Small intestine (tissue), 7 donors: ENCODE data around the gene TRAF3. TPM values are rescaled to one million over a fixed set of nuclear protein-coding genes. Genes with fewer than 3 reads are reported as not detected.
A peak's percentile ranks its signal among the peaks of the same experiment; 100 is the strongest.

Experiments
- DNase-seq, 2 donors: peaks; one replicate each; pipeline versions ENCODE4 v3.0.0 to v3.0.0-alpha.2; 2013
- FAIRE-seq: peaks from 2 replicates; lab custom pipeline; 2012; peaks lifted over from hg19 to GRCh38; lab: Jason Lieb, UNC
- H3K27ac ChIP-seq, 3 donors: one replicate each; pipeline ENCODE4 v1.5.1; 2013; ENCODE audit warnings: low read length in 2 of 3, mild to moderate bottlenecking in 2 of 3, control low read depth in 1 of 3, inconsistent platforms in 1 of 3, low read depth in 1 of 3, moderate library complexity in 1 of 3
- H3K27me3 ChIP-seq, 3 donors: one replicate each; pipeline ENCODE4 v1.6.1; 2013; ENCODE audit warnings: low read length in 3 of 3, inconsistent platforms in 1 of 3; ENCODE audit not compliant: control insufficient read depth in 3 of 3, insufficient read depth in 3 of 3
- H3K36me3 ChIP-seq, 3 donors: one replicate each; pipeline ENCODE4 v1.6.1; 2013; ENCODE audit warnings: low read length in 3 of 3, inconsistent platforms in 1 of 3, low read depth in 1 of 3, mild to moderate bottlenecking in 1 of 3, moderate library complexity in 1 of 3; ENCODE audit not compliant: control insufficient read depth in 3 of 3, insufficient read depth in 2 of 3
- H3K4me1 ChIP-seq, 3 donors: one replicate each; pipeline ENCODE4 v1.6.1; 2013; ENCODE audit warnings: low read length in 2 of 3, inconsistent platforms in 1 of 3, low read depth in 1 of 3, mild to moderate bottlenecking in 1 of 3, moderate library complexity in 1 of 3; ENCODE audit not compliant: control insufficient read depth in 3 of 3, insufficient read depth in 2 of 3
- H3K4me3 ChIP-seq, 3 donors: one replicate each; pipeline ENCODE4 v1.5.1; 2013; ENCODE audit warnings: low read length in 3 of 3, control low read depth in 1 of 3, inconsistent platforms in 1 of 3, low read depth in 1 of 3, mild to moderate bottlenecking in 1 of 3, moderate library complexity in 1 of 3
- H3K9me3 ChIP-seq, 2 donors: one replicate each; pipeline ENCODE4 v1.6.1; 2013; ENCODE audit warnings: low read depth in 1 of 2, low read length in 1 of 2; ENCODE audit not compliant: control insufficient read depth in 2 of 2, insufficient read depth in 1 of 2
- WGBS, 3 donors: extraction: QIAGEN DNeasy Blood & Tissue Kit; methylation state at CpG; one replicate each; pipeline ENCODE4 v1.1.7; 2013; 5-methylcytosine and 5-hydroxymethylcytosine counted together
- polyA plus RNA-seq, 4 donors: library from polyadenylated mRNA; stranded (reverse) in 3 of 4; unstranded in 1 of 4; fragments of 200-250 nt in 3 of 4; fragments of 120-200 nt in 1 of 4; gene quantifications; one replicate each; pipeline versions ENCODE4 v1.2.1 to v1.2.3, GENCODE V29; 2013
- donor health status: healthy with polysubstance abuse.
- donor health status: control.
- donor health status: control.
- donor health status: Bipolar disorder and iron deficiency.
- donor health status: healthy.

The TRAF3 gene
- polyA plus RNA-seq, 4 donors, result 4.0 to 17.9 (median 8.5) TPM

DNA sequence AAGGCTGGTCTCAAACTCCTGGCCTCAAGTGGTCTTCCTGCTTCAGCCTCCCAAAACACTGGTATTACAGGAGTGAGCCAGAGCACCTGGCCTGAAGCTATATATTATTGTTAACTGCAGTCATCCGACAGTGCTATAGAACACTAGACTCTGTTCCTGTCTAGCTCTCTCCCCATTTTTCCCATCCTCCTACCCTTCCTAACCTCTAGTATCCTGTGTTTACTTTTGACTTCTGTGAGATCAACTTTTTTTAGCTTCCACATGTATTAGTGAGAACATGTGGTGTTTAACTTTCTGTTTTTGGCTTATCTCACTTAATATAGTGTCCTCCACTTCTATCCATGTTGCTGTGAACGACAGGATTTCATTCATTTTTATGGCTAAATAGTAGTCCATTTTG lies 34.7 kb downstream of the TRAF3 start:
- Histone ChIP-seq H3K27ac (no peak overlapping the region), H3K9me3 (no peaks in the 10 kb centered on the region), H3K4me1 (peaks cover 0 to 13% (median 1%) of the 10 kb centered on the region in 3 donors), H3K36me3 (peaks cover 0 to 24% (median 2%) of the 10 kb centered on the region in 3 donors), H3K4me3 (no peak overlapping the region), H3K27me3 (no peaks in the 10 kb centered on the region)
- no peak for DNase-seq
- WGBS, 3 donors, result 76 to 86% (median 85%) methylated on average over 2 of the region's 2 CpGs
- no peak for FAIRE-seq

DNA sequence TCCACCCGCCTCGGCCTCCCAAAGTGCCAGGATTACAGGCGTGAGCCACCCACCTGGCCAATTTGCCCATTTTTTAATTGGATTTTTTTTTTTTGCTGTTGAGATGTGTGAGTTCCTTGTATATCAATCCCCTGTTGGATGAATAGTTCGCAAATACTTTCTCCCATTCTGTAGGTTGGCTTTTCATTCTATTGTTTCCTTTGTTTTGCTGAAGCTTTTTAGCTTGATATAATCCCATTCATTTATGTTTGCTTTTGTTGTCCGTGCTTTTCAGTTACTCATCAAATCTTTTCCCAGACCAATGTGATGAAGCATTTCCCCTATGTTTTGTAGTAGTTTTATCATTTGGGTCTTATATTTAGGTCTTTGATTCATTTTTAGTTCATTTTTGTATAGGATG lies 36.4 kb downstream of the TRAF3 start:
- 81 to 98% (median 90%) methylated on average over 5 of the region's 5 CpGs for WGBS, 3 donors
- Histone ChIP-seq H3K4me1 (peaks cover 2 to 8% (median 6%) of the 10 kb centered on the region in 3 donors), H3K36me3 (peaks cover 0 to 22% (median 2%) of the 10 kb centered on the region in 3 donors), H3K27ac (no peak overlapping the region), H3K4me3 (no peak overlapping the region), H3K9me3 (no peaks in the 10 kb centered on the region), H3K27me3 (no peaks in the 10 kb centered on the region)
- no peak for DNase-seq
- no peak for FAIRE-seq

DNA sequence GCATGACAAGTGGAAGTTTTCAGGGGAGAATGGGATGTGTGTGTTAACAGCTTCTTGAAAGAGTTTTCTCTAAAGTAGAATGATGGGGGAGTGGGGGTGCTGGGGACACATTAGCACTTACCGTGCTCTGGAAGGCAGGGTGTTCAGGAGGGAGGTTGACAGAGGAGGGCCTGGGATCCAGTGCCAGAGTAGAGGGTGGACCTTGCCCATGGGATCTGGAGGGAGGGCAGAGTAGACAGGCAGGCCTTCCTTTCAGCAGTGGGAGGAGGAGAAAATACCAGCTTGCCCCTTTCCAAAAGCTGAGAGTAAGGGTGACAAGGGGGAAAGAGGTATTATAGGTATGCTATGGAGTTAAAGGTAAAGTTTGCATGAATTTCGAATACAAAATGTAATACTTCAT lies 40.1 kb downstream of the TRAF3 start:
- peaks cover 0 to 21% (median 2%) of the 10 kb centered on the region in 3 donors for H3K36me3 ChIP-seq
- H3K4me3 ChIP-seq, result no peak overlapping the region
- H3K4me1 ChIP-seq, result peaks cover 4 to 17% (median 8%) of the 10 kb centered on the region in 3 donors
- H3K27ac ChIP-seq, result no peak overlapping the region
- H3K27me3 ChIP-seq, result no peaks in the 10 kb centered on the region
- peak in 1 of 2 donors; percentile 26 for DNase-seq
- 58 to 79% (median 77%) methylated on average over 2 of the region's 2 CpGs for WGBS, 3 donors
- FAIRE-seq, result no peak
- no peaks in the 10 kb centered on the region for H3K9me3 ChIP-seq

DNA sequence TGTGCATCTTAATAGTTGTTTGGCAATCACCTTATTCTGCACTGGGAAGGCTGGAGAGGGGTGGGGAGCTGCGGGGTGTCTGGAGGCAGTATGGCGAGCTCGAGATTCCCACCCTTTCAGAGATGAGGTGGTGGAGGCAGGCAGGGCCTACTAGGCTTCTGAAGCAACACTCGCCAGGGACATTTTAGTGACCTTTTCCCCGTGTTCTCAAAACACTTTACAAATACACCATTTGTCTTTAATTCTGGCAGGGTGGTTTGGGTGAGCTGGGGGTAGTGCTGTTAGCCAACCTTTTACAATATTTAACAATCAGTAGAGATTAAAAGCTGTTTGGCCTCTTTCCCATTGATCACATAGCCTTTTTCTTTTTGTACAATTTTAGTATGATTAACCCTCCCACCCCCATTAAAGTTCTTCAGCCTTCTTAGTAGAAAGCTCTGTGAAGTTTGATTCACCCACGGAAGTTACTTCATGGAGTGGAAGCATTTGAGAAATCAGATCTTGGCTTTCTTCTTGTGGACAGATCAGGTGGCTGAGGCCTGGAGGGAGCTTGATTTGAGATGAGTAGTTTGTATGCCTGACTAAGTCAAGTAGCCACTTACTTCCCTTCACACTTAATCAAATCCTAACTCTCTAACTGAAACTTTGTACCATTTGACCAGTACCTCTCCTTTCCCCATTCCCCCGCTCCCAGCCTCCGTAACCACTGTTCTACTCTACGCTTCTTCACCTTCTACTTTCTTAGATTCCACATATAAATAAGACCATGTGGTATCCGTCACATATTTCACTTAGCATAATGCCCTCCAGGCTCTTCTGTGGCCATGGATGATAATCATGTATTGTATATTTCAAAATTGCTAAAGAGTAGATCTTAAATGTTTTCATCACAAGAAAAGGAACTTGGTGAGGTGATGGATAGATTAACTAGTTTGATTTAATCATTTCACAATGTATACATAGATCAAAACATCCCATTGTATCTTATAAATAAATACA lies 41.0 kb downstream of the TRAF3 start:
- peak overlapping the region in 1 of 3 donors; percentile 39 for H3K27ac ChIP-seq
- peaks cover 4 to 17% (median 8%) of the 10 kb centered on the region in 3 donors for H3K4me1 ChIP-seq
- WGBS, 3 donors, result 61 to 70% (median 67%) methylated on average over 10 of the region's 10 CpGs
- no peak overlapping the region for H3K4me3 ChIP-seq
- peaks cover 0 to 21% (median 2%) of the 10 kb centered on the region in 3 donors for H3K36me3 ChIP-seq
- DNase-seq, result no peak
- no peak for FAIRE-seq
- H3K27me3 ChIP-seq, result no peaks in the 10 kb centered on the region
- no peaks in the 10 kb centered on the region for H3K9me3 ChIP-seq

DNA sequence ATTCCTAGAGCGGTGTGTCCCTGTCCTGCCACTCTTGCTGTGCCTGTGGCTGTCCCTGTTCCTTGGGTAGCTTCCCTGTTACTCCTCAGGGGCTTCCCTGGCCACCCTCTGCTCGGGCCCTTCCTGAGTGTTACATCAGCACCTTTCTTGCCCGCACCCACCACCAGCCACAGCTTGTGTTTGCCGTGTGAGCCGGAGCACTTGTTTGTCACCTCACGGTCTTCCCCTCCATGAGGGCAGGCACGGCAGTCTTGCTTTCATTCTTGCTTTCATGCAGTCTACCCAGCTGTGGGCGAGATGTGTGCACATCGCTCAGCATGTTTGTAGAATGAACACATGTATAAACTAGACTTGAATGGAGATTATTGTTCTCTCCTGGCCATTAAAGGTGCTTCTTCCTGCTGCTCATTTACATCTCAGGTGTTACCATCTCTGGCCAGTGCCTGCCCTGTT lies 42.0 kb downstream of the TRAF3 start:
- no peak for FAIRE-seq
- H3K27ac ChIP-seq, result peak overlapping the region; percentile 5 to 79 (median 36)

DNA sequence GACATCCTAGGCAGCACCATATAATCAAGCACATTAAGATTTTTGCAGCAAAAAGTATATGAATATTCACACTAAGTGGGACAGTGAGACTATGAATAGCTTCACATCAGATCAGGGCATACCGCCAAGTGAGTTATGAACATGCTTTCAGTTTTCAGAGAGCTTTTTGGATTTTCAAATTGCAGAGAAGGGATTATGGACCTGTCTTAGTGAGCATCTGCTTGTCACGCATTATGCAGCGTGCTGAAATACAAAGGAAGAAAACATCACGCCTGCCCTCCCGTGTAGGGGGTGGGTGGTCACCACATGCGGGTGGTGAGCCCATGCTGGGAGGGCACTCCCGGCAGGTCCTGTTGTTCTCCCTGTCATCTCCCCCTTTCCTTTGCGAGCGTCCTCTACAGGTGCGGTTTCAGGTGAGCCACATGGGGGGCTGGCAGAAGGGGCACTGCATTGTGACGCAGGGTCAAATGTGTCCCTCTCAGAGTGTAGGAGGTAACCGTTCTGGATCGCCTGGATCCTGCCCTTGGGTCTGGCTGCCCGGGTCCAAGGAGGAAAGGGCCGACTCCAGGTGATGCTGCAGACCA lies 42.6 kb downstream of the TRAF3 start:
- Histone ChIP-seq H3K27ac (peak overlapping the region in 2 of 3 donors; percentile 36 to 81), H3K9me3 (no peaks in the 10 kb centered on the region), H3K4me1 (peaks cover 4 to 17% (median 8%) of the 10 kb centered on the region in 3 donors), H3K4me3 (no peak overlapping the region), H3K36me3 (peaks cover 0 to 16% (median 2%) of the 10 kb centered on the region in 3 donors), H3K27me3 (no peaks in the 10 kb centered on the region)
- DNase-seq (no peak), FAIRE-seq (no peak)
- WGBS, 3 donors, result 73 to 78% (median 74%) methylated on average over 15 of the region's 15 CpGs

More for the DNA sequence above, 42.0 kb downstream of the TRAF3 start:
- peaks cover 4 to 17% (median 8%) of the 10 kb centered on the region in 3 donors for H3K4me1 ChIP-seq
- H3K27me3 ChIP-seq, result no peaks in the 10 kb centered on the region
- H3K4me3 ChIP-seq, result no peak overlapping the region
- peak; percentile 56 to 60 for DNase-seq
- H3K36me3 ChIP-seq, result peaks cover 0 to 21% (median 2%) of the 10 kb centered on the region in 3 donors
- no peaks in the 10 kb centered on the region for H3K9me3 ChIP-seq
- 11 to 44% (median 16%) methylated on average over 9 of the region's 9 CpGs for WGBS, 3 donors

DNA sequence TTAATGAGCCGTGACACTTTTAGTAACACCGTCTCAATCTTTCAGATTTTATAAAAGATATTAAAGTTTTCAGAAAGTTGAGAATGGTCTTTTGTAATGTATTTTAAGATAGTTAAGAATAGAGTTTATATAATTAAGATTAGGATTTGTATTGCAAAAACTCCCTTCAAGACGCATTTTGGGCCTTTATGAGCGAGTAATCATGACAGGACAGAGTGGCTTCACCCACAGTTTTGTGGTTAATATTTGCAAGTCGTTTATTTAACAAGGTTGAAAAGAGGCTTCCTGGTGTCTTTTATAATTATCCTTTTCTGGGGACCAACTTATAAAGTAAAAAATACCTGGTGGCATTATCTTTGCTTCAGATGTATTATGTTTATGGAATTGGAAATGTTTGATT lies 44.0 kb downstream of the TRAF3 start:
- FAIRE-seq (no peak), DNase-seq (no peak)
- Histone ChIP-seq H3K4me1 (peaks cover 4 to 17% (median 8%) of the 10 kb centered on the region in 3 donors), H3K9me3 (no peaks in the 10 kb centered on the region), H3K36me3 (peaks cover 0 to 22% (median 2%) of the 10 kb centered on the region in 3 donors), H3K4me3 (no peak overlapping the region), H3K27ac (no peak overlapping the region), H3K27me3 (no peaks in the 10 kb centered on the region)
- 66 to 79% (median 76%) methylated on average over 5 of the region's 5 CpGs for WGBS, 3 donors

DNA sequence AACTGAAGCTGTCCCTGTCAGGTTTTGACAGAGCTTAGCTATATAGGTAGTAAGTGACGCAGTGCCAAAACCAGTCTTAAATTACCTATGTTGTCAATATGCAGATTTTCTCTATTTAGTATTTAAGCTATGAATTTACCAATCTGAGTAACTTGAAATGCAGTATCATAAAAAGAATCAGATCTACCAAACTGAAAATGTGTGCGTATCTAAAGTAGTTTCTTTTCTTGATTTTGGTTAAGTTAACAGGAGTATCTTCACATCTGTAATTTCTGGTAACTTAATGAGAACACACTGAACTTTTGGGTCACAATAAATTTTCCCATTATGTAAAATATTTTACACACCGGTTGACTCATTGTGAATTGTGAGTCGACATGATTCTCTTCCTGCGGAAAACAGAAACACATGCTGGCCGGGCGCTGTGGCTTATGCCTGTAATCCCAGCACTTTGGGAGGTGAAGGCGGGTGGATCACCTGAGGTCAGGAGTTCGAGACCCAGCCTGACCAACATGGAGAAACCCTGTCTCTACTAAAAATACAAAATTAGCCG lies 45.1 kb downstream of the TRAF3 start:
- Histone ChIP-seq H3K27ac (no peak overlapping the region), H3K4me3 (no peak overlapping the region), H3K27me3 (no peaks in the 10 kb centered on the region), H3K9me3 (no peaks in the 10 kb centered on the region), H3K4me1 (peaks cover 4 to 12% (median 8%) of the 10 kb centered on the region in 3 donors), H3K36me3 (peaks cover 0 to 24% (median 0%) of the 10 kb centered on the region in 3 donors)
- no peak for DNase-seq
- 83 to 91% (median 85%) methylated on average over 10 of the region's 10 CpGs for WGBS, 3 donors
- no peak for FAIRE-seq
